HG03060 (cell line): Measurements from ENCODE around the gene HTRA1.

Experiments used
- ATAC-seq: cut with Tn5 transposase; IDR thresholded peaks from one replicate; pipeline ENCODE4 v1.9.1; 2021; ENCODE audit warnings: low read depth, moderate number of reproducible peaks; ENCODE audit not compliant: unreplicated experiment

The HTRA1 gene

DNA sequence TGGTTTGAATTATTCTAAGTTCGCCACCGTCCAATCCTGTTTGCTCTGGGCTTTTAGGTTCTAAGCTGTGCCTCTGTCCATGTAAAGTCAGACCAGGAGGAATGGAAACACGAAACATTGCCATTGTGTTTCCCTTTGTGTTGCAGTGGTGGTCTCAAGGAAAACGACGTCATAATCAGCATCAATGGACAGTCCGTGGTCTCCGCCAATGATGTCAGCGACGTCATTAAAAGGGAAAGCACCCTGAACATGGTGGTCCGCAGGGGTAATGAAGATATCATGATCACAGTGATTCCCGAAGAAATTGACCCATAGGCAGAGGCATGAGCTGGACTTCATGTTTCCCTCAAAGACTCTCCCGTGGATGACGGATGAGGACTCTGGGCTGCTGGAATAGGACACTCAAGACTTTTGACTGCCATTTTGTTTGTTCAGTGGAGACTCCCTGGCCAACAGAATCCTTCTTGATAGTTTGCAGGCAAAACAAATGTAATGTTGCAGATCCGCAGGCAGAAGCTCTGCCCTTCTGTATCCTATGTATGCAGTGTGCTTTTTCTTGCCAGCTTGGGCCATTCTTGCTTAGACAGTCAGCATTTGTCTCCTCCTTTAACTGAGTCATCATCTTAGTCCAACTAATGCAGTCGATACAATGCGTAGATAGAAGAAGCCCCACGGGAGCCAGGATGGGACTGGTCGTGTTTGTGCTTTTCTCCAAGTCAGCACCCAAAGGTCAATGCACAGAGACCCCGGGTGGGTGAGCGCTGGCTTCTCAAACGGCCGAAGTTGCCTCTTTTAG lies 52.9 kb downstream of the HTRA1 start:
- ATAC-seq = no peak

DNA sequence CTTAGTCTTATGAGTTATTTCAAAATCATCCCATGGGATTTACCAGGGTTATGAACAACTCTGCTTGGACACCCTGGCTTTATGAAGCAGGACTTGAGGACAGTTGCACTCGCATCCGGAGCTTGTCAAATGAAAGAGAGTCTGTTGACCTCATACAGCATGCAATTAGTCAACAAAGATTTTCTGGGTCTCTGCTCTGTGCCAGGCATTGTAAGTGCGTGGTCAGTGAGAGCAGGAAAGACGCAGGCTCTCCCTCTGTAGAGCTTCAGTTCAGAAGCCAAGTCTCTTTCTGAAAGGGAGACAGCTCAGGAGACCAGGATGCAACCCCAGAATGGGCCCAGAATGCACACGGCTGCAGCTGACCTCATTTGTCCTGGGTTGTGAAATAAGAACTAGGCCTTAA lies 53.7 kb downstream of the HTRA1 start:
- no peak for ATAC-seq

DNA sequence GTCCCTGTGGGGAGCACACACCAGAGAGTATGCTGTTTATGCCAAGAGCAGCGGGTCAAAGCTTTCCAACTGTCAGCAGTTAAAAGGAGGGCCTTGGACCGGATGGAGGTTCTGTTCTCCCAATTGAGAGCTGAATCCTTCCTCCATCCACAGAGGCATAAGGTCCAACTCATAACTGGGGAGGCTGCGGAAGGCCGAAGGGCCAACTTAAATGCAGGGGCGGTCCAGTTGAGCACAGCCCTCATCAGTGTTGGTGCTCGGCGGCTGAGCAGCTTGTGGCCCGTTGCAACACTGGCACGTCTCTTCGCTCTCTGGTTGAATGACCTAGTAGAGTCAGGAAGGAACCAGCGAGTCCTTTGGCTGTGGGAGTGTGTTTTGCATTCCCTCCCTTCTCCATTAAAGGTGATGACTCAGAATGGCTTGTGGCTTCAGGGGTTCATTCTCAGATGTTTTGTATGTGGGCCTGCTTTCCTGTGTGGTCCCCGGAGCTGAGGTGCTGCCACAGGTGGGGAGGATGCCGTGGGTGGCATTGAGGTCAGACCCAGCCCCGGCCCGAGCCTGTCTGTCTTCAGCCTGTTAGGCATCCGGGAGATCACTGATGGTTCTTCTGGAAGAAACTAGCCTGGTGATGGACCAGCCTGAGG lies 54.4 kb downstream of the HTRA1 start:
- ATAC-seq = no peak

DNA sequence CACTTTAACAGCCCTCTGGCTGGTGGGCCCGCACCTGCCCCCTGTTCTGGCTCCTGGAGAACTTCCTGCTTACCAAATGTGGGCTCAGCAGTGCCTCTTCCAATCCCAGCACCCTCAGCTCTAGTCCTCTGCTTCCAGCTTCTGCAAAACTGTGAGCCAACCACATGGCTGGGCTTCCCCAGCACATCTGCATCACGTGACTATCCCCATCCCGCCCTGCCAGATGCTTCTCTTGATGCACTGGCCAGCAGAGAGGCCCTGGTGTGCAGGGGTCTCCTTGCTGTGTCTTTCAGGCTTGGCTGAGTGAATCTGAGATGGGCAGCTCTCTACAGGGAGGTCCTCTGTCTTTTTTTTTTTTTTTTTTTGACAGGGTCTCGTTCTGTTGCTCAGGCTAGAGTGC lies 55.4 kb downstream of the HTRA1 start:
- ATAC-seq = no peak

DNA sequence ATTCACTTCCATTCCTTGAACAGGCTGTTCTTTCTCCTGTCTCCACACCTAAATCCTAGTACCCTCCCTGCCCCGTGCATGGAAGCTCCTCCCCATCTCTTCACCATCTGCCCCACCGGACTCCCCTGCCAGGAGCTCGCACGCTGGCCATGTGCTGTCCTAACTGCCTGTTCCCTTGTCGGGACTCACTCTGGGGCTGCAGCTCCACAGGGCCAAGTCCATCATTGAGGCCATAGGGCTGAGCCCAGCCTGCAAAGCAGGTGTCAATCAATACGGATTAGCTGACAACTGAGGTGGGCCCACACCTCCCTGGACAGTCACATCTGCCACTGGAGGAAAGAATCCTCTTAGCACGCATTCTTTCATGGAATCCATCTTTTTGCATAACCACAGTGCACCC lies 57.8 kb downstream of the HTRA1 start:
- ATAC-seq = no peak

DNA sequence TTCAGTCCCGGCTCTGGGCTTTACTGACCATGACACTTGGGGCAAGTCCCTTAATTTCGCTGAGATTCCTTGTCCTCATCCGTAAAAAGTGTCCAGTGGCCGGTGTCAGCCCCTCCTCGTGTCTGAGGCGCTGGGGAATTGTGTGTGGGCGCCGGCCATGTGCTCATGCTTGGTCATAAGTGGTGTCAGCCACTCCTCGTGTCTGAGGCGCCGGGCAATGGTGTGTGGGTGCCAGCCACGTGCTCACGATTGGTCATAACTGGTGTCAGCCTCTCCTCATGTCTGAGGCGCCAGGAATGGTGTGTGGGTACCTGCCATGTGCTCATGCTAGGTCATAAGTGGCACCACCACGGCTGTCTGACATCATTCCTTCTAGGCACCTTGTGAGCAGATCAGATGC lies 58.5 kb downstream of the HTRA1 start:
- no peak for ATAC-seq

DNA sequence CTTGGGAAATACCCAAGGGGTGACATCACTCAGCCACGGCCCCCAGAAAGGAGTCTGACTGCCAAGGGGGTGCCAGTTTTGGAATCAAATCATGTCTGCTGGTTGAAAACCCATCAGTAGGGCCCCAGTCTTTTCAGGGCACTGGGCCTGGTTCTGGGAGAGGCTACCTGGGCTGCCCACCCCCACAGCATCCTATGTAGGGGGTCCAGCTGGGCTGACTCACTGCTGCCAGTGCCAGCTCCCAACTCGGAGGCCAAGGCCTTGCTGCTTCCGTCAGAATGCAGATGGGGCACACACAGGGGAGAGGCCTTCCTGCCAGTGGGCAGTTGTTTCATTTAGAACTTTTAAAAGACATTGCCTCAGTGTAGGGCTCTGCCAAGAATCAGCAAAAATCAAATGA lies 59.7 kb downstream of the HTRA1 start:
- no peak for ATAC-seq

DNA sequence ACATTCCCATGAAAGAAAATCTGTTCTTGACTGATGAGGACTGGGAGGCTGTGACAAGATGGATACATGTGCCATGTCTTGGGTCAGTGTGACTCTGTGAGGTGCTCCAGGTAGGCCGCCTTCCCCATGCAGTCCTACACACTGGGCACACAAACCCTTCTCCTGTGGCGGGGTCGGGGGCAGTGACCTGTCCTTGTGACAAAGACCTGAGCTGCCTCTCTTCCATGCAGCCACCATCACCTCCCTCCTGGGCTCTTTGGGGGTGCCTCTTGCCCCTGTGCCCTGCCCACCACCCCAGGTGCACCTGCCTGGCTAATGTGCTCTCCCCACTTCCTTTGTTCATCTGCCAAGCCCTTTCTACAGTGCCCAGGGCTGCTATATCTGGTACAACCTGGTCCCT lies 63.5 kb downstream of the HTRA1 start:
- ATAC-seq = no peak

DNA sequence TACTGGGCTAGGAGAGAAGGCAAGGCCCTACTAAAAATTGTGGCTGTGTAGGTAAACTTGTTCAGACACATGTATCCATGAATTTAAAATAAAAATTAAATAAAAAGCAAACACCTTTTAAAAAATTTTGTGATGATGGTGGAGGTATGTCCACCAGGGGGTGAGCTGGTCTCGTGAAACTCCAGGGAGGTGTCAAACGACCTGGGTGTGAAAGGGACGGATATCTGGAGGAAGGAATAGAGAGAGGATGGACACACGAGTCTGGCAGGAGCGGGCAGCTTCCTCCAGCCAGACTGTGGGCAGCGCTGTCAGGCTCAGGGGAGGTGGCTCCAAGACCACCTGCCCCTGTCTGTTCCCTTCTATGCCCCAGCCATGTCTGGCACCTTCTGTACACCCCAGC lies 64.4 kb downstream of the HTRA1 start:
- ATAC-seq = no peak

DNA sequence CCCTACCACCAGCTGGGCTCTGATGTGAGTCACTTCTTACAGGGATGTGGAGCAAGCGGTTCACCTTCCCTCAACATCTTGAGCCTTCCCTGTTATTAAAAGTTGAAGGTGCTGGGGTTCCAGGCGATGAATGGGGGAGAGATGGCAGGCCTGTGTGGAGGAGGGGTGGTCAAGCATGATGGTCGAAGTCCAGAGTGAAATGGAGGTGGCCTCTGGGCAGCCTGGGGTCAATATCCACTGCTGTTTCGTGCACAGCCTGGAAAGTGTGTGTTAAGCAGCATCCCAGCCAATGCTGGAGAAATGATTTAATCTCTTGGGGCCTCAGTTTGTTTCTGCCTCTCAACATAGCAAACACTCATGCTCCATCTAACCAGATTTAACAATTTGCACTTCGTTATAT lies 65.5 kb downstream of the HTRA1 start:
- no peak for ATAC-seq

DNA sequence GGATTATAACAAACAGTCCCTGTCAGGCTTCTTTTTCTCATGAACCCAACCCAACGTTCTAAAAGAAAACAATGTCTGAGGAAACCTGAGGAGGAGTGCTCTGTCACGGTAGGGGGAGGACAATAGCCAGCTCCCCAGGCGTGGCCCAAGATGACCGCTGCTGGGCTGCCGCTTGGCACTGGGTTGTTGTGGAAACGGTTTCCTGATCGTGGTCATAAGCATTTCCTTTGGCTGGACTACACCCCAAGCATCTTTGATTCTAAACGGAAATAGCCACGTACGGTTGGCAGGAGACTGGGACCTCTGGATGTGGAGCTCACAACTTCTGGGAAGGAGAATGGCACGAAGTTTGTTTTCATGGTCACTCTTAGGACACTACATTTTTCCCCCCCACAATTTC lies 68.8 kb downstream of the HTRA1 start:
- ATAC-seq = no peak

DNA sequence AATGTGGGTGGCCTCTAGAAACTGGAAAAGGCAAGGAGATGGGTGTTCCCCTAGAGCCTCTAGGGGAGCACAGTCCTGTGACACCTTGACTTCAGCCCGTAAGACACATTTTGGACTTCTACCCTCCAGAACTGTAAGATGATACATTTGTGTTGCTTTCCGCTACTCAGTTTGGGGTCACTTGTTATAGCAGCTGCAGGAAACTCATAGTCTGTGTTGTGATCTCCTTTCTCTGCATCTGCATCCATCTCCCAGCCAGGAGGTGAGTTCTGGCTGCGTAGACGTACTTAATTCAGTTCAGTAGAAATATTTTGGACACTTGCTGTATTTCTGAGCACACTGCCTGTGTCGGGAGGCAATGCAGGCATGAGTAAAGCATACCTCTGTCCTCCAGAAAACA lies 69.9 kb downstream of the HTRA1 start:
- ATAC-seq = no peak

DNA sequence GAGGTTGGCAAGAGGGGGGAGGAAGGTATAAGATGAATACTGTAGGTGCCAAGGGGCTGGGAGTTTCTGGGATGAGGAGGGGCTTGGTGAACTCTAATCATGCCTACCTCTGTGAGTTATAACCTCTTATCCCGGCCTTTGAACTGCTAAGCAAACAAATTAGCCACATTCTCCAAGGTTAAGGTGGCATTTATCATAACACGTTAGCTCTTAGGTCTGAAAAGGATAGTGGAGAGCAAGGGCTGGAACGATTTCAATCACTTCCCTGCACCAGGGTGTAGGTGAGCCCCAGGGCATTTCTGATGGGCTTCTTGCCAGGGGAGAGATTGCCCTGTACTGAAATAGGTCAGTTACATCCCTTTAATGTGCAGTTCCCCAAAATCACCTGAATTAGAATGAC lies 70.6 kb downstream of the HTRA1 start:
- ATAC-seq = no peak

DNA sequence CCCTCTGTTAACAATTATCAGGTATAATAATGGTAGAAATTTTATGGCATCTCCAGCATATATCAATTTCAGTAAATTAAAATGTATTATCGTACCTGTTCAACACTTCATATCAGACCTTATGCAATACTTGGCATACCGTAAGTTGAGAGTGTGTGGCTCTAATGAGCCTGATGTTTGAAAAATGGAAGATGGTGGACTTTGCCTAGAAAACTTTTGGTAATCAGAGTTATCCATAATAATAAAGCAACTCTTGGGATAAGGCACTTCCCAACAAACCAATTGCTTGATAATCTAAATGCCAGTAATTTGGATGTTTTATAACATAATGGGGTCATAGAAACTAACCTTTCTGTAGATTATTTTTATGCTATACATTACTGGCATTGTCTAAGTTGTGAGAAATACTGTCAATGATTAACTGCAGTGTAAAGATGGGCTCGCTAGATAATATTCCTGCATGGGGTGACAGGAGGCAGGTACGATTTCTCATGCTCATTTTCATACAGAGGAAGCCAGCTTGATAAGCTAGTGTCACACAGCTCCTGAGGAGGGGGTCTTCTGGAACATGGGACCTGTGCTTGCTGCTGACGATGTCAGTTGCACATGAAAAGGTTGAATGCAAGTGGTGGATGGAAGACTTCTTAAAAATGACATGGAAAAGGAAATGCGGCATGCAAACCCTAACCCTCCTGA lies 71.4 kb downstream of the HTRA1 start:
- no peak for ATAC-seq

DNA sequence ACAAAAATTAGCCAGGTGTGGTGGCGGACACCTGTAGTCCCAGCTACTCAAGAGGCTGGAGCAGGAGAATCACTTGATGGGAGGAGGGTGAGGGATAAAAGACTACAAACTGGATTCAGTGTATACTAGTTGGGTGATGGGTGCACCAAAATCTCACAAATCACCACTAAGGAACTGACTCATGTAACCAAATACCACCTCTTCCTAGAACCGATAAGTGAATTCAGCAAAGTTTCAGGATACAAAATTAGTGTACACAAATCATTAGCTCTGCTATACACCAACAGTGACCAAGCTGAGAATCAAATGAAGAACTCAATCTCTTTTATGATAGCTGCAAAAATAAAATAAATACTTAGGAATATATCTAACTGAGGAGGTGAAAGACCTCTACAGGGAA lies 76.2 kb downstream of the HTRA1 start:
- ATAC-seq = no peak

DNA sequence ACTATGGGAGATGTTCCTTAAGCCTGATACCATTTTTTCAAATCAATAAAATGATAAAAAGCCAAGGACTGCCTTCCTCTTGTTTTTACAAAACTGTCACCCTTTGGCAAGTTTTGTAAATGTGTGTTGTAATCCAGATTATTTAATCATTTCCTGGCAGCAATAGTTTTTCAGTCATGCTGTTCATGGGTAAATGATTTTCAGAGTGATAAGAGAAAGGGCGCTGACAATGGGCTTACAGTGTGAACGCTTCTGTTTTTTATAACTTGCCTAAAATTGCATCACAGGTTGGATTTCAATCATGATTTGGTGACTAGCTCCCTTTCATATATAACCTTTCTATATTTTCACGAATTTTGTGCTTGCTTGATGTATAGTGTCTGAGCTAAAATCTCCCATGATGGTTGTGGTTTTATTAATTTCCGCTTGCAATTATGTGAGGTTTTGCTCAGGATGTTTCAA lies 80.2 kb downstream of the HTRA1 start:
- ATAC-seq = no peak

DNA sequence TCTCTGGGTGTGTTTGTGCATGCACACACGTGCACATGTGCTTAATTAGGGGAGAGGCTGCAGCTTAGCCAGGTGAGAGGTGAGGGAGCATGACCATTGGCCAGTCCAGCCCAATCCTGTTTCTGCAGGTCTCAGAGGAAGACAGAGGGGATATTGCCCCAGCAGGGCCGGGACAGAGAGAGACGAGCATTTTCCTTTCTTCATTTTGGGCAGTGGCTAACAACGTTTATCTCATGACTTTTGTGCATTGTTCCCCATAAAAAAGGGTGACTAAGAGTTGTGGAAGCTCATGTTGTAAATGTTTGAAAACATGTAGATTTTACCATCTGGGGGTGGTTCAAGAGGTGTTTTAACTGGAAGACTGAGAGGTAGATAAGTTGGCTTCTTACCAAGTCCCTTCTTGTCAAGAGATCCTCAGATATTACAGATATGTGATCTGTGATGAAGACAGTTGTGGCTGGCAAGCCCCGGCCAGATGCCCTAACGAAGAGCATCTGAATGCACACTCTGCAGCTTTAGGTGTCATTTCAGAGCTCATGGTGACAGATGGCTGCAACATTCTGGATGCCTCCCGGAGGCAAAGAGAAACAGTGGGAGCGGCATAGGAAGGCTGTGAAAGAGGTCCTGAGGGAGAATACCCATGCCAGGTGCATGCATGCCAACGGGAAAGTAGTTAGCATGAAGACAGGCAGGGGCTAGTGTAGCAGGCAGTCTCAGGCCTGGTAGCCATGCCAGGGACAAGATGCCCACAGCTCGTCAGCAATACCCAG lies 82.5 kb downstream of the HTRA1 start:
- no peak for ATAC-seq

DNA sequence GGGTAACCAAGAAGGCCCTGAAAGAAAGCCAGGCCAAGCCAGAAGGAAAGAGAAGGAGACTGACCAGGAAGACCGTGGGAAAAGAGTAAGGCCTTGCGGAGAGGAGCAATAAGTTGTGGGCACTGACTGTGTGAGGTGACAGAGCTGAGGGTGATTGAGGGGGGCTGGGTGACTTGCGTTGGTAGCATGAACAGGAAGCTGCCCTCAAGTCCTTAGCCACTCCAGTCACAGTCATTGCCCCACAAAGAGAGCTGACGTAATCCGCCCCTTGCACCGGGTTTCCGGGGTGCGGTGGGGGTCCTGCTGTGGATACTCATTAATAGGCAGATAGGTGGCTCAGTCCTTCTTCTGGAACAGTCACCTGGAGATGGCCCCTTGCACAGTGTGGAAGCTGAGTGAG lies 83.1 kb downstream of the HTRA1 start:
- ATAC-seq = no peak

DNA sequence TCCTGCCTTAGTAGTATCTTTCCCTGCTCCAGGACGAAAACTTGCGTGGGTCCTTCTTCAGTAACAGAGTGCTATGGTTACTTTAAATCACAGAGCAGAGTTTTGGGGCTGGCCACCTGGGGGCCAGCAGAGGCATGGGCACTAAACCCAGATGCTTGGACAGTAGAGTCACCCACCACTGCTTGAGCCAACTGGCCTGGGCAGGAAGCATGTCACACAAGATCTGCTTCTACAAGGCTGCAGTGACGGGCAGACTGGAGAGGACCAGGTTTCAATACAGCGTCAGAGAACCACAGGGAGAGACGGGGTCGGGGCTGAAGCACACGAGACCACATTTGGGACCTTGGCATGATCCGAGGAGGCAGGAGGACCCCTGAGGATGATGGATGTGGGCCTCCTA lies 84.9 kb downstream of the HTRA1 start:
- no peak for ATAC-seq

DNA sequence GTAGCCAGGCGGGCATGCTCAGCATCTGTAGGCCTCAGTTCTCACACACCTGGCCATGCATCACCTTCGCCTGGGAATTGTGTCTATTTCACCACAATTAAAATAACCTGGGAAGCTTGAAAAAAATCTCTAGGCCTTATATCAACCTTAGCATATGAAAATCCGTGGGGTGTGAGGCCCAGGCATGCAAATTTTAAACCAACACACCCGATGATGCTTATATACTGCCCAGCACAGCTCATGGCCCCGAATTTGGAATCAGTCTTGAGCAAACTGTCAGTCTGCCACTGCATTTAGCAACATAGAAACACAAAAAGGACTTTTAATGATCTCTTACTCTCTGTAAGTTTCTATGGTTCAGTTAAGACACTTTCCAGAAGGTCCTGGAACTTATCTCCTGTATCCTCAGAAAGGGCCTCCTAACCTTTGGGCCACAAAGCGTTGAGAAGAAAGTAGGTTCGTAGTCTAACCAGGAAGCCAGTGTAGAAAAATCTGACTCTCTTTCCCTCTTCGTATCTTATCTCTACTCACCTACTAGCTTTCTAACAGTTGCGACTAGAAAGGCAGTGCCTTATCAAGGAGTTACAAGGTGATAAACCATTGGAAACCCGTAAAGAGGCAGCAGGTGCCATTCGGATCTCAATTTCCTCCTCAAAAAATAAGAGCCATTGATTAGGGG lies 87.2 kb downstream of the HTRA1 start:
- no peak for ATAC-seq
